GM23338 (cell line): ENCODE results near the gene FAM110A. TPM values are rescaled to one million over a fixed set of nuclear protein-coding genes. Genes with fewer than 3 reads are reported as not detected.

ENCODE experiments used
- ATAC-seq: fragments of 200-7000 bp; cut with Tn5 transposase; 3 replicates; pipeline ENCODE4 v1.9.1; 2020
- DNase-seq: peaks from one replicate; pipeline ENCODE4 v3.0.0-alpha.2; 2015; ENCODE audit warnings: low spot score
- H2AFZ ChIP-seq: fragments of 200-600 bp; sonication (generic); 2 replicates; pipeline ENCODE4 v1.8.0; 2016; ENCODE audit warnings: antibody characterized with exemption, mild to moderate bottlenecking, moderate library complexity
- H3F3A ChIP-seq: fragments of 200-600 bp; sonication (generic); replicated peaks from 2 replicates; pipeline ENCODE4 v1.8.0; 2017; ENCODE audit warnings: antibody characterized with exemption, mixed run types, low read depth
- H3K27ac ChIP-seq: fragments of 200-600 bp; sonication (generic); 2 replicates; pipeline ENCODE4 v1.6.1; 2016; ENCODE audit warnings: low read depth
- H3K27me3 ChIP-seq: fragments of 200-600 bp; sonication (generic); 2 replicates; pipeline ENCODE4 v1.8.0; 2016; ENCODE audit warnings: mild to moderate bottlenecking, mixed run types, moderate library complexity; ENCODE audit not compliant: insufficient read depth
- H3K36me3 ChIP-seq: fragments of 200-600 bp; sonication (generic); 2 replicates; pipeline ENCODE4 v1.8.0; 2016; ENCODE audit warnings: mild to moderate bottlenecking; ENCODE audit not compliant: insufficient read depth
- H3K4me1 ChIP-seq: fragments of 200-600 bp; sonication (generic); 2 replicates; pipeline ENCODE4 v1.8.0; 2016; ENCODE audit warnings: mild to moderate bottlenecking, moderate library complexity; ENCODE audit not compliant: insufficient read depth
- H3K4me2 ChIP-seq: fragments of 200-600 bp; sonication (generic); 2 replicates; pipeline ENCODE4 v1.7.1; 2017; ENCODE audit warnings: mixed run types
- H3K4me3 ChIP-seq: fragments of 200-600 bp; sonication (generic); 2 replicates; pipeline ENCODE4 v1.6.1; 2016; ENCODE audit warnings: mixed run types
- H3K79me2 ChIP-seq: fragments of 200-600 bp; sonication (generic); replicated peaks from 2 replicates; pipeline ENCODE4 v1.8.0; 2017; ENCODE audit warnings: mild to moderate bottlenecking; ENCODE audit not compliant: insufficient read depth
- H3K9me2 ChIP-seq: fragments of 200-600 bp; sonication (generic); 2 replicates; pipeline ENCODE4 v1.8.0; 2017; ENCODE audit not compliant: insufficient read depth
- H4K20me1 ChIP-seq: fragments of 200-600 bp; sonication (generic); replicated peaks from 2 replicates; pipeline ENCODE4 v1.8.0; 2017; ENCODE audit warnings: mild to moderate bottlenecking; ENCODE audit not compliant: insufficient read depth
- H3K27ac Mint-ChIP-seq: 2 replicates; pipeline ENCODE4 v1.8.0; 2020; ENCODE audit warnings: inconsistent platforms, mild to moderate bottlenecking, moderate library complexity, mixed read lengths
- H3K27me3 Mint-ChIP-seq: 3 replicates; pipeline ENCODE4 v1.8.0; 2022; ENCODE audit warnings: low read depth, mild to moderate bottlenecking, moderate library complexity, mixed read lengths, inconsistent platforms; ENCODE audit not compliant: insufficient read depth, poor library complexity
- H3K36me3 Mint-ChIP-seq: 3 replicates; pipeline ENCODE4 v1.8.0; 2021; ENCODE audit warnings: low read depth, mild to moderate bottlenecking, inconsistent platforms, moderate library complexity, mixed read lengths
- H3K4me1 Mint-ChIP-seq: 3 replicates; pipeline ENCODE4 v1.8.0; 2020; ENCODE audit warnings: mild to moderate bottlenecking, inconsistent platforms, mixed read lengths
- H3K4me3 Mint-ChIP-seq: 3 replicates; pipeline ENCODE4 v1.8.0; 2021; ENCODE audit warnings: moderate library complexity, mild to moderate bottlenecking, inconsistent platforms, mixed read lengths
- H3K9me3 Mint-ChIP-seq: 3 replicates; pipeline ENCODE4 v1.8.0; 2020; ENCODE audit warnings: moderate library complexity, mild to moderate bottlenecking, inconsistent platforms, mixed read lengths
- CREB1 ChIP-seq: fragments of 250-450 bp; sonication (Bioruptor Pico); IDR thresholded peaks from 2 replicates; pipeline ENCODE4 v1.5.0; 2020; ENCODE audit warnings: low read depth, mild to moderate bottlenecking, moderate library complexity
- CTCF ChIP-seq, 2 experiments: fragments of 200-600 bp in 1 of 2; sonication (generic) in 1 of 2; conservative IDR thresholded peaks; 2 replicates each; pipeline versions ENCODE4 v1.5.1 to v1.6.1; 2016 to 2017; ENCODE audit warnings: antibody characterized with exemption in 2 of 2, low read depth in 2 of 2, mild to moderate bottlenecking in 2 of 2, moderate library complexity in 1 of 2
- ETS1 ChIP-seq: IDR thresholded peaks from 2 replicates; pipeline ENCODE4 v1.6.1; 2016; ENCODE audit warnings: antibody characterized with exemption
- EZH2phosphoT487 ChIP-seq: fragments of 200-600 bp; sonication (generic); IDR thresholded peaks from one replicate; pipeline ENCODE4 v1.8.1; 2018; ENCODE audit warnings: antibody characterized with exemption; ENCODE audit not compliant: unreplicated experiment
- JUNB ChIP-seq: IDR thresholded peaks from one replicate; pipeline ENCODE4 v1.6.1; 2016; ENCODE audit warnings: antibody characterized with exemption; ENCODE audit not compliant: unreplicated experiment
- NANOG ChIP-seq: IDR thresholded peaks from 2 replicates; pipeline ENCODE4 v1.6.1; 2016; ENCODE audit warnings: antibody characterized with exemption, borderline replicate concordance
- POLR2AphosphoS5 ChIP-seq: IDR thresholded peaks from 2 replicates; pipeline ENCODE4 v1.6.1; 2016; ENCODE audit warnings: antibody characterized with exemption, low read depth
- ZNF114 ChIP-seq: fragments of 250-450 bp; sonication (Bioruptor Pico); IDR thresholded peaks from 2 replicates; pipeline ENCODE4 v1.5.0; 2020; ENCODE audit warnings: mild to moderate bottlenecking, moderate library complexity
- ZNF331 ChIP-seq: fragments of 250-450 bp; sonication (Bioruptor Pico); IDR thresholded peaks from 2 replicates; pipeline ENCODE4 v1.5.0; 2020; ENCODE audit warnings: low read depth, mild to moderate bottlenecking, moderate library complexity
- ZNF462 ChIP-seq: fragments of 250-450 bp; sonication (Bioruptor Pico); IDR thresholded peaks from 2 replicates; pipeline ENCODE4 v1.5.0; 2020; ENCODE audit warnings: mild to moderate bottlenecking, moderate library complexity
- polyA plus RNA-seq: library from polyadenylated mRNA; unstranded; fragments of >200 nt; fragmentation: Nextera tagmentation; extraction: Ambion mirVana; gene quantifications from 2 replicates; pipeline ENCODE4 v1.2.1, GENCODE V29; 2016
- total RNA-seq: library from RNA; depleted of rRNA; stranded (reverse); fragments of >200 nt; shearing (Covaris generic); gene quantifications from 2 replicates; pipeline ENCODE4 v1.2.3, GENCODE V29; 2014

Gene FAM110A
- total and polyA plus RNA-seq, 2 experiments from 2014 or later = 10.7 to 13.7 TPM

GRCh38 chr20:846894-847278 lies 13.4 kb downstream of the FAM110A start:
- Histone ChIP-seq H3K27me3 (peaks cover 41% of the 10 kb centered on the region), H4K20me1 (peaks cover 10% of the 10 kb centered on the region; the same call in 1 of the 2 replicates), H3K79me2 (no peaks in the 10 kb centered on the region), H3F3A (no peaks in the 10 kb centered on the region), H2AFZ (no peak overlapping the region), H3K36me3 (no peaks in the 10 kb centered on the region), H3K27ac (no peak overlapping the region), H3K4me2 (no peak overlapping the region), H3K4me1 (peaks cover 30% of the 10 kb centered on the region; the same call in 1 of the 2 replicates), H3K4me3 (no peak overlapping the region), H3K9me2 (no peaks in the 10 kb centered on the region)
- no peak for ATAC-seq
- peaks cover 35% of the 10 kb centered on the region for H3K4me1 Mint-ChIP-seq
- no peaks in the 10 kb centered on the region for H3K36me3 Mint-ChIP-seq
- no peak for DNase-seq
- no peak overlapping the region for H3K4me3 Mint-ChIP-seq
- no peak overlapping the region for H3K27ac Mint-ChIP-seq
- H3K27me3 Mint-ChIP-seq = peaks cover 32% of the 10 kb centered on the region
- H3K9me3 Mint-ChIP-seq = no peaks in the 10 kb centered on the region
- TF ChIP-seq ETS1 (no peak), EZH2phosphoT487 (no peak), JUNB (no peak), POLR2AphosphoS5 (no peak), ZNF331 (CRISPR knock-in tag) (no peak), ZNF114 (CRISPR knock-in tag) (no peak), CTCF (conservative IDR thresholded peaks at IDR 0.05; ENCODE audit: low read depth in 2 of 2) (no peak)

GRCh38 chr20:848193-848592 lies 14.7 kb downstream of the FAM110A start:
- Mint-ChIP-seq H3K4me3 (no peak overlapping the region), H3K27me3 (peaks cover 28% of the 10 kb centered on the region), H3K36me3 (no peaks in the 10 kb centered on the region), H3K9me3 (no peaks in the 10 kb centered on the region; the same call in 2 of the 3 replicates), H3K4me1 (peaks cover 27% of the 10 kb centered on the region), H3K27ac (no peak overlapping the region)
- H3K4me3 ChIP-seq = no peak overlapping the region
- H3K9me2 ChIP-seq = no peaks in the 10 kb centered on the region
- peaks cover 28% of the 10 kb centered on the region for H3K27me3 ChIP-seq
- DNase-seq (no peak), ATAC-seq (no peak)
- H2AFZ ChIP-seq = no peak overlapping the region
- H3K27ac ChIP-seq = no peak overlapping the region
- no peak overlapping the region for H3K4me2 ChIP-seq
- H3K4me1 ChIP-seq = peaks cover 21% of the 10 kb centered on the region; the same call in 1 of the 2 replicates
- no peaks in the 10 kb centered on the region for H3F3A ChIP-seq
- H3K36me3 ChIP-seq = no peaks in the 10 kb centered on the region
- H3K79me2 ChIP-seq = no peaks in the 10 kb centered on the region
- no peak for TF ChIP-seq JUNB
- no peak for TF ChIP-seq CTCF (conservative IDR thresholded peaks at IDR 0.05; ENCODE audit: low read depth in 2 of 2)
- TF ChIP-seq POLR2AphosphoS5 = no peak
- TF ChIP-seq ZNF114 (CRISPR knock-in tag) = no peak
- no peak for TF ChIP-seq EZH2phosphoT487
- no peak for TF ChIP-seq CREB1
- TF ChIP-seq NANOG = no peak
- no peak for TF ChIP-seq ZNF462
- no peak for TF ChIP-seq ZNF331 (CRISPR knock-in tag)
- peaks cover 10% of the 10 kb centered on the region; the same call in 1 of the 2 replicates for H4K20me1 ChIP-seq
